Activated T-helper 1 cell treated with anti-CD3 and anti-CD28 coated beads, Interleukin-12 subunit alpha, Interleukin-12 subunit beta, Interleukin-2, Interleukin-4 antibody, amounts not matched to agents 30 ng/mL and 10 ng/mL and 1 ng/mL, durations not matched to agents 14 hours and 24 hours and 36 hours (primary cell): ENCODE data around the gene WNT8B. TPM values are rescaled to one million over a fixed set of nuclear protein-coding genes. Genes with fewer than 3 reads are reported as not detected.

ENCODE experiments used
- DNase-seq: peaks from one replicate; pipeline ENCODE4 v3.0.0; 2021; ENCODE audit warnings: low spot score
- H3K27ac Mint-ChIP-seq: one replicate; pipeline ENCODE4 v1.8.0; 2021; ENCODE audit warnings: mild to moderate bottlenecking, mixed read lengths
- H3K27me3 Mint-ChIP-seq: one replicate; pipeline ENCODE4 v1.8.0; 2022; ENCODE audit warnings: mild to moderate bottlenecking, moderate library complexity, mixed read lengths; ENCODE audit not compliant: insufficient read depth
- H3K36me3 Mint-ChIP-seq: one replicate; pipeline ENCODE4 v1.8.0; 2021; ENCODE audit warnings: low read depth, mixed read lengths
- H3K4me1 Mint-ChIP-seq: one replicate; pipeline ENCODE4 v1.8.0; 2021; ENCODE audit warnings: low read depth, mixed read lengths
- H3K4me3 Mint-ChIP-seq: one replicate; pipeline ENCODE4 v1.8.0; 2021; ENCODE audit warnings: mild to moderate bottlenecking, moderate library complexity, mixed read lengths
- H3K9me3 Mint-ChIP-seq: one replicate; pipeline ENCODE4 v1.8.0; 2021; ENCODE audit warnings: mixed read lengths
- intact Hi-C: fragments of 100-400 bp; cut with micrococcal nuclease; formaldehyde crosslinking; loops from one replicate; pipeline ENCODE4 v1.15.1; 2024
- total RNA-seq: library from RNA; stranded (reverse); gene quantifications from 2 replicates; pipeline ENCODE4 v1.2.3, GENCODE V29; 2022

Gene WNT8B, protein sequence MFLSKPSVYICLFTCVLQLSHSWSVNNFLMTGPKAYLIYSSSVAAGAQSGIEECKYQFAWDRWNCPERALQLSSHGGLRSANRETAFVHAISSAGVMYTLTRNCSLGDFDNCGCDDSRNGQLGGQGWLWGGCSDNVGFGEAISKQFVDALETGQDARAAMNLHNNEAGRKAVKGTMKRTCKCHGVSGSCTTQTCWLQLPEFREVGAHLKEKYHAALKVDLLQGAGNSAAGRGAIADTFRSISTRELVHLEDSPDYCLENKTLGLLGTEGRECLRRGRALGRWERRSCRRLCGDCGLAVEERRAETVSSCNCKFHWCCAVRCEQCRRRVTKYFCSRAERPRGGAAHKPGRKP
- total RNA-seq: 0.10 and 0.24 TPM in 2 replicates

DNA sequence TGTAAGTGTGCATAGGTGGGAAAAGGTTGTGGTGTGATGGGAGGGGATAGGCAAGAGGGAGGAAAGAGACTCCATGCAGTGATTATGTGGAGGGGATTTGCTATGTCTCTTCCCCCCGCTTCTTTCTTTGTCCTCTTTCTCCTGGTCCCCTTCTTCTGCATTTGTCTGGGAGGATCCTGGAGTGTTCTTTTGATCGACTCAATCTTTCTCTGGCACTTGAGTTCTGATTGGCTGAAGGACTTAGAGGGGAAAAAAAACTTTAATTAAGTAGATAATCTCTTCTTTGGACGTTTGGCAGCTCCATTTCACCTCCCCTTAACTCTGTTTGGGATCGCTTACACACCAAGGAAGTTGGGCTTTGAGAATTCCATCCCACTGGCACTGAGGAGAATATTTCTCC lies at the start of gene WNT8B:
Gene WNT8B (plus strand): TSS at position 301 of the 400 bp plus-strand sequence. CDS start 160 bp downstream, outside the sequence.
- Mint-ChIP-seq H3K4me3 (no peak within 1 kb of the TSS), H3K27me3 (no peaks in the 10 kb centered on the region), H3K27ac (no peak within 1 kb of the TSS), H3K9me3 (no peaks in the 10 kb centered on the region), H3K36me3 (peaks cover 26% of the 10 kb centered on the region), H3K4me1 (no peaks in the 10 kb centered on the region)
- intact Hi-C loops: no loop called here
- DNase-seq: no peak

DNA sequence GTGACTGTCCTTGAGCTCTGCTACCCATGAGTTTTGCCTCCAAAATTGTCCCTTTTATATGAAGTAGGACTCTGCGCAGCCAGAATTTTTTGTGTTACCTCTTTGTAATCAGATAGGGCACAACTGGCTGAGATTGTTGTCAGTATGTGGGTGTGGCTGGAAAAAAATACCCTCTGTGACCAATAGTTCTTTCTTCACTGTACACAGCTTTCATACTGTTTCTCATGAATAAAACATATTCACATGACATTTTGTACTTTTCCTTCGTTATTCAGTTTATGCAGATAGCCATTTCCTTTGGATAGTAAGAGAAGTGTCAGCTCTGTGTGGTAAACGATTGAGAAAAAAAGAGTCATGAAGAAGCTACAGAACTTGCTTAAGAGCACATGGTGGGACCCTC lies 49.6 kb upstream of the WNT8B start:
- intact Hi-C loops: no loop called here
- H3K9me3 Mint-ChIP-seq: no peaks in the 10 kb centered on the region
- peaks cover 13% of the 10 kb centered on the region for H3K36me3 Mint-ChIP-seq
- peaks cover 10% of the 10 kb centered on the region for H3K27me3 Mint-ChIP-seq
- DNase-seq: no peak
- no peak overlapping the region for H3K27ac Mint-ChIP-seq
- no peaks in the 10 kb centered on the region for H3K4me1 Mint-ChIP-seq
- no peak overlapping the region for H3K4me3 Mint-ChIP-seq

DNA sequence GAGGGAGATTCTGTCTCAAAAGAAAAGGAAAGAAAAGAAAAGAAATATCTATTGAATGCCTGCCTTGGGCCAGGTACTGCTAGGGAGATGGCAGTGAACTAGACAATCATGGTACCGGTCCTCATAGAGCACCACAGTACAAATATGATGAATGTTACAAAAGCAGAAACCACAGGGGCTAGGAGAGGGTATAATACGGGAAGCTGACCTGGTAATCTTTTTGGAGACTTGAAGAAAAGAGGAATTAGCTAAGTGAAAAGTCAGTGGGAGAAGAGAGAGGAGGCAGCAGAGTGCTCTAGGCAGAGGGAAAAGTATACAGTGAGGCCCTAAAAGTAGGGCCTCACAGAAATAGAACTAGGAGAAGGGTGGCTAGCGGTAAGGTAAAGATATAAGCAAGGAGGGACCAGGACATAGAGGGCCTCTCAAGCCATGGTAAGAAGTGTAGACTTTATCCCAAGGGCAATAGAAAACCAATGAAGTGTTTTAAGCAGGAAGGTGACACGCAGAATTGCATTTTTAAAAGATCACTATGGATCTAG lies 42.8 kb upstream of the WNT8B start:
- Mint-ChIP-seq H3K9me3 (no peaks in the 10 kb centered on the region), H3K27me3 (peaks cover 2% of the 10 kb centered on the region), H3K27ac (no peak overlapping the region), H3K36me3 (peaks cover 12% of the 10 kb centered on the region), H3K4me3 (no peak overlapping the region), H3K4me1 (no peaks in the 10 kb centered on the region)
- no peak for DNase-seq
- intact Hi-C loops: no loop called here

DNA sequence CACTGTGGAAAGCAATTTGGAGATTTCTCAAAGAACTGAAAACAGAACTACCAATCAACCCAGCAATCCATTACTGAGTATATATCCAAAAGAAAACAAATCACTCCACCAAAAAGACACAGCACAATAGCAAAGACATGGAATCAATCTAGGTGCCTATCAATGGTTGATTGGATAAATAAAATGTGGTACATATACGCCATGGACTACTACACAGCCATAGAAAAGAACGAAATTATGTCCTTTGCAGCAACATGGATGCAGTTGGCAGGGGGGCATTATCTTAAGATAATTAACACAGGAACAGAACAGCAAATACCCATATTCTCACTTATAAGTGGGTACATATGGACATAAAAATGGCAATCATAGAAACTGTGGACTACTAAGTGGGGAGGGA lies 35.4 kb upstream of the WNT8B start:
- intact Hi-C loops: no loop called here
- peaks cover under 1% of the 10 kb centered on the region for H3K4me1 Mint-ChIP-seq
- H3K9me3 Mint-ChIP-seq: no peaks in the 10 kb centered on the region
- no peak overlapping the region for H3K27ac Mint-ChIP-seq
- peaks cover 4% of the 10 kb centered on the region for H3K36me3 Mint-ChIP-seq
- no peak for DNase-seq
- no peaks in the 10 kb centered on the region for H3K27me3 Mint-ChIP-seq
- no peak overlapping the region for H3K4me3 Mint-ChIP-seq

DNA sequence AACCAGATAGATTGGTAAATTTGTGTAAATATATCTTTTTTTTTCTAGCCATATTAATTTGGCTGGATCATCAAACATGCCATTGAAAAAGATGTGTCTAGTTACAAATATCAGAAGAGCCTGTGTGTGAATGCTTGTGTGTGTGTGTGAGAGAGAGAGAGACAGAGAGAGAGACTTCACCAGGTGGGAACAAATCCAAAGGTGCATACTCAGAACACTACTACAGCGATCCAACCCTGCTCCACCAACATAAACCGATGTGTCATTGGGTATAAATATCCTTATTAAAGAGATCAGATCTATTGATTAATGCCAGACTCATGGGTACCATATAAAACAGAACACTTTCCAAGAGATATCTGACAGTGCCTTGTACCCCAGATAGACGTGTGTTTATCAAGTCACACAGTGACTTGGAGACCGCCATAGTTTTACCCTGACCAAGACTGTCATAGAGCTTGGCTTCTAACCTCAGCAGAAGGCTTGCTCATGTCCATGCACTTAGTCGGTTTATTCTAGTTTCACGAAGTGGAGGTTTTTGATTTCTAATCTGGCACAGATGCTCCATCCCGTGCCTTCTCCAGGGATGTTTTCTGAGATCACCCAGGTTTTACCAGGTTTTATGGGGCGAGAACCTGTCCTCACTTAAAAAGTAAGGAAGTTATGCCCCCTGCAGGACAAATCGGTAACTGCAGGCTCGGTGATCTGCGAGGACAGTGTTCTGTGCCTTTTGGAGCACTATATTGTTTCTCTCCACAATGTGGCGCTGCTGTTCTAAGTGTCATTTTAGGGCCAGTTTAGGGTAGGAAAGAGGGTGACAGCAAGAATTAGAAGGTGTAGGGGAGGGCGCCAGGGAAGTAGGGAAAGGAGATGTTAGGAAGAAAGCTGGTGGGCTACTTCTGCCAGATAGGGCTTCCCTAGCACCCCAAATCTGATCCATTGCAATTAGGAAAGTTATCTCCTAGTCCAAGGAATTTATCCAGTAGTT lies 29.3 kb upstream of the WNT8B start:
- Mint-ChIP-seq H3K27ac (no peak overlapping the region), H3K4me3 (no peak overlapping the region), H3K36me3 (peaks cover 4% of the 10 kb centered on the region), H3K9me3 (no peaks in the 10 kb centered on the region), H3K27me3 (no peaks in the 10 kb centered on the region), H3K4me1 (peaks cover 17% of the 10 kb centered on the region)
- peak; percentile 89 for DNase-seq
- intact Hi-C loops: loop anchor here (1.0 to 10.0 kb wide), 9 partner anchors 48 to 589 kb away; partner anchors contain the start of gene BLOC1S2

DNA sequence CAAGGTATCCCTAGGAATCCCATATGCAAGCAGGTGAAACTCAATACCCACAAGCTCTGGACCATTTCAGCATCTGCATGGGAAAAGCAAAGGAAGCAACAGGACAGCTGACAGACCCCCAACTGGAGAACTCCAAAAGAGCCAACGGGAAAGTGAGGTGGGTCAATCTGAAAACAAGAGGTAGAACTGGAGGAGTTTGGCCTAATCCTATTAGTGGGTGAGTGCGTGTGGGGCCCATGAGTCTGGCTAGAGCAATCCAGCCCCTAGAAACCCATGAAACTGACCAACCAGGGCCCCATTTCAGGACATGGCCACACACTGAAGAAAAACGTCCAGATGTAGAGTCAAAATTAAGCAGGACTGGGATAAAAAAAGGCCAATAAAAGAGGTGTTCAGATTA lies 26.6 kb upstream of the WNT8B start:
- no peak overlapping the region for H3K27ac Mint-ChIP-seq

DNA sequence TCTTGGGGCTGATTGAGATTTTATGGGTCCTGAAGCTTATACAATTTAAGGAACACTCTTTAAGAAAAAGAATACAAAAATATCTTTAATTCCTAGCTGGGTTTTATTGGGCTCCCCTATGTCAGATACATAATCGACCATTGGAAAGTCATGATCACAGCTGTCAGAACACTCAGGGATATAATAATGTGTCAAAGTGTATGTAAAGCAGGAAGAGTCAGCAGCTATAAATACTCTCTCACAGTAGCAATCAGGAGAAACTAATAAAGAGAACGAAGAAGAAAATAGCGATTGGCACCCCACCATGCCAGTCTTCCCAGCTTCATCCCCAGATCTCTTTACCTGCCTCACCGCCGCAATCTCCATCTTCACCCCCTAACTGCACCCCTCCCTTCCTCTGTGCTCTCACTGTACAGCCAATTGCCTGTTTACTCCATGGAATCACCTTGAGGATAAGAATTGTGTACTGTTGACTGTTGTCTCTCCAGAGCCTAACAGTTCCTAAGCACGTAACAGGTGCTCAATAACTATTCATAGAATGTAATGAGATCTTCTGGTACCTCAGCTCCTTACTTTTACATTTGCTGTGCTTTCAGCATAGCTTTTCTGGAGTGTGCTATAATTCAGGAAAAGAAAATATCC lies 24.0 kb upstream of the WNT8B start:
- no peaks in the 10 kb centered on the region for H3K27me3 Mint-ChIP-seq
- peaks cover 4% of the 10 kb centered on the region for H3K4me1 Mint-ChIP-seq
- H3K4me3 Mint-ChIP-seq: no peak overlapping the region
- no peak for DNase-seq
- H3K27ac Mint-ChIP-seq: no peak overlapping the region
- intact Hi-C loops: loop anchor here (10.0 kb wide), 1 partner anchor 594 kb away; no protein-coding TSS in a partner anchor
- H3K9me3 Mint-ChIP-seq: no peaks in the 10 kb centered on the region
- H3K36me3 Mint-ChIP-seq: peaks cover 9% of the 10 kb centered on the region

More for the DNA sequence above, 26.6 kb upstream of the WNT8B start:
- DNase-seq: no peak
- Mint-ChIP-seq H3K9me3 (no peaks in the 10 kb centered on the region), H3K4me1 (peaks cover 17% of the 10 kb centered on the region), H3K27me3 (no peaks in the 10 kb centered on the region), H3K4me3 (no peak overlapping the region), H3K36me3 (peaks cover 7% of the 10 kb centered on the region)
- intact Hi-C loops: loop anchor here (10.0 kb wide), 1 partner anchor 591 kb away; no protein-coding TSS in a partner anchor

DNA sequence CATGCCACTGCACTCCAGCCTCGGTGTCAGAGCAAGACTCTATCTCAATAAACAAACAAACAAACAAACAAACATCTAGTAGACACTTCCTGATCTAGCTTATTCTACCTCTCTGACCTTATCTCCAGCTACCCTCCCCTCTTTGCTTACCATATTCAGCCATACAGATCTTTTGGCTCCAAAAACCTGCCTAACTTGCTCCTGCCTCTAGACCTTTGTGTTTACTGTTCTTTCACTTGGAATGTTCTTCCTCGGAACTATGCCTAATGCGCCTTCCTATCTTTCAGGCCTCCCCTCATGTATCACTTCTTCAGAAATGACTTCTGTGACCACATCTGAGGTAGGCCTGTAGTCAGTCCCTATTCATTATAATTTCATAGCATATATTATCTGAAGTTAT lies 20.3 kb upstream of the WNT8B start:
- Mint-ChIP-seq H3K4me1 (no peaks in the 10 kb centered on the region), H3K36me3 (peaks cover 8% of the 10 kb centered on the region), H3K4me3 (no peak overlapping the region), H3K27me3 (no peaks in the 10 kb centered on the region), H3K9me3 (no peaks in the 10 kb centered on the region), H3K27ac (no peak overlapping the region)
- no peak for DNase-seq
- intact Hi-C loops: no loop called here

DNA sequence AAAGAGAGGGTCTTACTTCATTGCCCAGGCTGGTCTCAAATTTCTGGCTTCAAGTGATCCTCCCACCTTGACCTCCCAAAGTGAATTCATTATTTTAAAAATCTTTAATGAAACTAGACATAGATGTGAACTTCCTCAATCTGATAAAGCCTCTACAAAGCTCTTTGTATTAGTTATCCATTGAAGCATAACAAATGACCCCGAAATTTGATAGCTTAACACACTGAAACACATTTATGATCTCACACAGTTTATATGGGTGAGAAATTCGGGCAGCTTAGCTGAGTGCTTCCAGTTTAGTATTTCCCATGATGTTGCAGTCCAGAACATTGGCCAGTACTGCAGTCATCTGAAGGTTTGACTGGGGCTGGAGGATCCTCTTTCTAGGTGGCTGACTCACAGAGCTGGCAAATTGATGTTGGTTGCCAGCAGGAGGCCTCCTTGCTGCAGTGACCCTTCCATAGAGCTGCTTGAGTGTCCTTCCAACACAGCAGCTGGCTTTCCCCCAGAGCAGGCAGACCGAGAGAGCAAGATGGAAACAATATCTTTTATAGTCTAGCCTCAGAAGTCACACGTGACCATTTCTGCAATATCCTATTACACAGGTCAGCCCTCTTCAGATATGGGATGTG lies 16.6 kb upstream of the WNT8B start:
- intact Hi-C loops: no loop called here
- no peaks in the 10 kb centered on the region for H3K4me1 Mint-ChIP-seq

DNA sequence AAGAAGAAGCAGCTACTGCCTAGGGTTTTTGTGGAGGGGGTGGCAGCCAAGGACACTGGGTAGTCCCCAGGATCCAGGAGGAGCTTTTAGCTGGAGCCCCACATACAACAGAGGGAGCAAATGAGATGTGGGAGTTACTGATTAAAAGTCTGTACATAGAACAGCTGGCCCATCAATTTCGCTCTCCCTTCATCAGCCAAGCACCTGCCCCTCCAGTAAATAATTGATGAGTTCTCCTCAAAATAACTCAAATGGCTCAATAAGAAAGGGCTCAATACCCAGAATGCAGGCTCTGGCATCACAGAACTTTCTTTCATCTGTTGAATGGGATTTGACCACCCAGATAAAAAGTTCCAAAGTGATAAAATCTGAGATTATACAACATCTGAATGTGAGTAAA lies 15.1 kb upstream of the WNT8B start:
- no peak overlapping the region for H3K27ac Mint-ChIP-seq
- H3K4me3 Mint-ChIP-seq: no peak overlapping the region
- intact Hi-C loops: no loop called here
- no peaks in the 10 kb centered on the region for H3K4me1 Mint-ChIP-seq
- H3K9me3 Mint-ChIP-seq: no peaks in the 10 kb centered on the region
- peaks cover 6% of the 10 kb centered on the region for H3K36me3 Mint-ChIP-seq
- H3K27me3 Mint-ChIP-seq: no peaks in the 10 kb centered on the region
- DNase-seq: no peak

More for the DNA sequence above, 16.6 kb upstream of the WNT8B start:
- H3K4me3 Mint-ChIP-seq: no peak overlapping the region
- no peak overlapping the region for H3K27ac Mint-ChIP-seq
- no peaks in the 10 kb centered on the region for H3K9me3 Mint-ChIP-seq
- H3K27me3 Mint-ChIP-seq: no peaks in the 10 kb centered on the region
- H3K36me3 Mint-ChIP-seq: peaks cover 4% of the 10 kb centered on the region
- DNase-seq: no peak

DNA sequence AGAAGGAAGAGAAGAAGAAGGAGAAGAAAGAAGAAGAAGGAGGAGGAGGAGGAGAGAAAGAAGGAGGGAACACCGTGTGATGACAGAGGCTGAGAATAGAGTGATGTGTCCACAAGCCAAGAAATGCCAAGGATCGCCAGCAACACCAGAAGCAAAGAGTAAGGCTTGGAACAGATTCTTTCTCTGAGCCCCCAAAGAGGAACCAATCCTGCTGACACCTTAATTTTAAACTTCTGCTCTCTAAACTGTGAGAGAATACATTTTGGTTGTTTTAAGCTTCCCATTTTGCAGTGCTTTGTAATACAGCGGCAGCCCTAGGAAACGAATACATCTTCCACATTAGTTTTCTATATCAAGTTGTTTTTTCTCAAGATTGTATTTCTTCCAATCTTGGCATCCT lies 13.9 kb upstream of the WNT8B start:
- H3K9me3 Mint-ChIP-seq: no peaks in the 10 kb centered on the region
- intact Hi-C loops: no loop called here
- no peak overlapping the region for H3K4me3 Mint-ChIP-seq
- H3K27ac Mint-ChIP-seq: no peak overlapping the region
- H3K27me3 Mint-ChIP-seq: no peaks in the 10 kb centered on the region
- H3K36me3 Mint-ChIP-seq: peaks cover 6% of the 10 kb centered on the region
- DNase-seq: no peak
- H3K4me1 Mint-ChIP-seq: no peaks in the 10 kb centered on the region

DNA sequence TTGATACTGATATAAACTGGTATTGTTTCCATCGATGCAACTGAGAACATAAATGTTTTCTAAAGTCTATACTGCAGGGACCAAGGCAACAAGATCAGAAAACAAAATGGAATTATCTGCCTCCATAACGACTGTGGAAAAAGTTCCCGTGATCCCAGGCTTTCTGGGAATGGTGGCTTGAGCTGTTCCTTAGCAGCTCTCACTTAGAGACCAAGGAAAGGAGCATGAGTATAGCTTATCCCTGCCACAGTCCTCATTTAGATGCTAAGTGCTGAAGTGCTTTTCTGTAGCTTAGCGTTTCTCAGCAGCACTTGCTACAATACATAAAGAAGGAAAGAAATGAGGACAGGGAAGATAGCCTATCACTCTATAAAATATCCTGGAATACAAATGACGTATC lies 5.5 kb downstream of the WNT8B start:
- Mint-ChIP-seq H3K27me3 (no peaks in the 10 kb centered on the region), H3K36me3 (peaks cover 39% of the 10 kb centered on the region), H3K4me1 (no peaks in the 10 kb centered on the region), H3K4me3 (no peak overlapping the region), H3K9me3 (no peaks in the 10 kb centered on the region), H3K27ac (no peak overlapping the region)
- DNase-seq: no peak
- intact Hi-C loops: no loop called here
